Measurements from ENCODE around the gene SHROOM2.
"Not testable (repeated sequence)": the region's sequence is repeated elsewhere in the genome, so short reads cannot be mapped to it uniquely, and the experiment has no call there.

Gene SHROOM2

GRCh38 chrX:9785944-9786797 is at the start of gene SHROOM2:
TSS of gene SHROOM2 (plus strand) at chrX:9786429. CDS start at chrX:9786546, 117 bp downstream.
- no peak for DNase-seq (ENCODE audit: low read depth)

- no peak for DNase-seq (ENCODE audit: low read depth)
These were observed 48.9 kb upstream of the SHROOM2 start for GRCh38 chrX:9737363-9737762.

- DNase-seq (ENCODE audit: low read depth): no peak
These were observed 48.1 kb upstream of the SHROOM2 start for GRCh38 chrX:9738151-9738550.

GRCh38 chrX:9739130-9739529 is 47.1 kb upstream of the SHROOM2 start:
- no peak for DNase-seq (ENCODE audit: low read depth)

- DNase-seq (ENCODE audit: low read depth): peak; percentile 40
These were observed 40.7 kb upstream of the SHROOM2 start for GRCh38 chrX:9745417-9746115.

GRCh38 chrX:9746148-9746888 is 39.9 kb upstream of the SHROOM2 start:
- DNase-seq (ENCODE audit: low read depth): peak; percentile 69

GRCh38 chrX:9747644-9748043 is 38.6 kb upstream of the SHROOM2 start:
- DNase-seq (ENCODE audit: low read depth): no peak

- no peak for DNase-seq (ENCODE audit: low read depth)
These were observed 37.0 kb upstream of the SHROOM2 start for GRCh38 chrX:9749146-9749692.

GRCh38 chrX:9757366-9757765 is 28.9 kb upstream of the SHROOM2 start:
- DNase-seq (ENCODE audit: low read depth): no peak

- DNase-seq (ENCODE audit: low read depth): no peak
These were observed 28.1 kb upstream of the SHROOM2 start for GRCh38 chrX:9758021-9758638.

GRCh38 chrX:9759337-9759736 is 26.9 kb upstream of the SHROOM2 start:
- no peak for DNase-seq (ENCODE audit: low read depth)

- DNase-seq (ENCODE audit: low read depth): no peak
These were observed 21.0 kb upstream of the SHROOM2 start for GRCh38 chrX:9765072-9765736.

- no peak for DNase-seq (ENCODE audit: low read depth)
These were observed 20.5 kb upstream of the SHROOM2 start, which contains the start of gene GPR143 for GRCh38 chrX:9765737-9766097. TSS of gene GPR143 (minus strand) at chrX:9765847. CDS start at chrX:9765817, 30 bp downstream.

- no peak for DNase-seq (ENCODE audit: low read depth)
These were observed 18.9 kb upstream of the SHROOM2 start for GRCh38 chrX:9767375-9767774.

- DNase-seq (ENCODE audit: low read depth): not testable (repeated sequence)
These were observed 17.8 kb upstream of the SHROOM2 start for GRCh38 chrX:9768321-9768839.

GRCh38 chrX:9770319-9770718 is 15.9 kb upstream of the SHROOM2 start:
- no peak for DNase-seq (ENCODE audit: low read depth)

GRCh38 chrX:9772943-9773342 is 13.3 kb upstream of the SHROOM2 start:
- no peak for DNase-seq (ENCODE audit: low read depth)

GRCh38 chrX:9775930-9776329 is 10.3 kb upstream of the SHROOM2 start:
- DNase-seq (ENCODE audit: low read depth): no peak

- DNase-seq (ENCODE audit: low read depth): no peak
These were observed 4.3 kb upstream of the SHROOM2 start for GRCh38 chrX:9781941-9782340.

GRCh38 chrX:9784332-9784731 is 1.9 kb upstream of the SHROOM2 start:
- no peak for DNase-seq (ENCODE audit: low read depth)

Measured in iris pigment epithelial cell (primary cell).